NCI-H2227 (cell line): ENCODE data around the gene ANP32A.

Experiments
- DNase-seq: peaks from one replicate; lab custom pipeline; 2025; ENCODE audit not compliant: unreplicated experiment; lab: John Stamatoyannopoulos, UW

The ANP32A gene

GRCh38 chr15:68800875-68801274 is 19.8 kb downstream of the ANP32A start:
- DNase-seq, result no peak

- DNase-seq, result no peak
These were observed 22.2 kb downstream of the ANP32A start for GRCh38 chr15:68798346-68799094.

GRCh38 chr15:68797599-68798345 is 22.9 kb downstream of the ANP32A start:
- no peak for DNase-seq

- DNase-seq, result no peak
These were observed 23.5 kb downstream of the ANP32A start for GRCh38 chr15:68797191-68797590.

- DNase-seq, result no peak
These were observed 24.1 kb downstream of the ANP32A start for GRCh38 chr15:68796576-68796975.

- peak; percentile 75 for DNase-seq
These were observed 25.3 kb downstream of the ANP32A start for GRCh38 chr15:68795298-68795848.

GRCh38 chr15:68794863-68795262 is 25.8 kb downstream of the ANP32A start:
- DNase-seq, result peak; percentile 1

GRCh38 chr15:68794307-68794706 is 26.4 kb downstream of the ANP32A start:
- DNase-seq, result no peak

- DNase-seq, result no peak
These were observed 26.9 kb downstream of the ANP32A start for GRCh38 chr15:68793776-68794175.

GRCh38 chr15:68792901-68793766 is 27.6 kb downstream of the ANP32A start:
- DNase-seq, result no peak

GRCh38 chr15:68791431-68792283 is 29.0 kb downstream of the ANP32A start:
- no peak for DNase-seq

- no peak for DNase-seq
These were observed 29.8 kb downstream of the ANP32A start for GRCh38 chr15:68790910-68791309.

- DNase-seq, result no peak
These were observed 30.5 kb downstream of the ANP32A start for GRCh38 chr15:68790242-68790575.

- peak; percentile 17 for DNase-seq
These were observed 31.0 kb downstream of the ANP32A start for GRCh38 chr15:68789534-68790241.

GRCh38 chr15:68789091-68789490 is 31.6 kb downstream of the ANP32A start:
- no peak for DNase-seq

- no peak for DNase-seq
These were observed 32.5 kb downstream of the ANP32A start for GRCh38 chr15:68788264-68788624.

- no peak for DNase-seq
These were observed 33.0 kb downstream of the ANP32A start for GRCh38 chr15:68787609-68788263.

- DNase-seq, result no peak
These were observed 33.9 kb downstream of the ANP32A start for GRCh38 chr15:68786753-68787152.

GRCh38 chr15:68785541-68785940 is 35.2 kb downstream of the ANP32A start:
- no peak for DNase-seq
